HFFc6 (cell line): ENCODE measurements around the gene U2AF1. TPM values are rescaled to one million over a fixed set of nuclear protein-coding genes. Genes with fewer than 3 reads are reported as not detected.
"Not testable (repeated sequence)": the region's sequence is repeated elsewhere in the genome, so short reads cannot be mapped to it uniquely, and the experiment has no call there.

Experiments used
- DNase-seq: peaks from one replicate; pipeline ENCODE4 v3.0.0-alpha.2; 2018
- H3K27ac Mint-ChIP-seq: 2 replicates; pipeline ENCODE4 v1.8.0; 2020; ENCODE audit warnings: mild to moderate bottlenecking, mixed read lengths
- H3K27me3 Mint-ChIP-seq: 2 replicates; pipeline ENCODE4 v1.8.0; 2021; ENCODE audit warnings: mild to moderate bottlenecking, moderate library complexity, mixed read lengths; ENCODE audit not compliant: insufficient read depth
- H3K36me3 Mint-ChIP-seq: 2 replicates; pipeline ENCODE4 v1.8.0; 2021; ENCODE audit warnings: low read depth, mixed read lengths
- H3K4me1 Mint-ChIP-seq: 2 replicates; pipeline ENCODE4 v1.8.0; 2020; ENCODE audit warnings: low read depth, mixed read lengths
- H3K4me3 Mint-ChIP-seq: 2 replicates; pipeline ENCODE4 v1.8.0; 2020; ENCODE audit warnings: mild to moderate bottlenecking, moderate library complexity, mixed read lengths
- H3K9me3 Mint-ChIP-seq: 2 replicates; pipeline ENCODE4 v1.8.0; 2020; ENCODE audit warnings: mild to moderate bottlenecking, mixed read lengths
- total RNA-seq, 6 experiments: library from RNA; stranded (reverse); fragmentation: NEBNext Ultra II Directional; extraction: Animal tissue kit (Norgen Biotek cat#: 25700); gene quantifications; 2 replicates in 1 of 6; 3 replicates in 5 of 6; pipeline ENCODE4 v1.2.3, GENCODE V29; 2021

The U2AF1 gene
- total RNA-seq, 6 experiments from 2014 or later, result 9.5 to 32.1 (median 15.6) TPM

DNA sequence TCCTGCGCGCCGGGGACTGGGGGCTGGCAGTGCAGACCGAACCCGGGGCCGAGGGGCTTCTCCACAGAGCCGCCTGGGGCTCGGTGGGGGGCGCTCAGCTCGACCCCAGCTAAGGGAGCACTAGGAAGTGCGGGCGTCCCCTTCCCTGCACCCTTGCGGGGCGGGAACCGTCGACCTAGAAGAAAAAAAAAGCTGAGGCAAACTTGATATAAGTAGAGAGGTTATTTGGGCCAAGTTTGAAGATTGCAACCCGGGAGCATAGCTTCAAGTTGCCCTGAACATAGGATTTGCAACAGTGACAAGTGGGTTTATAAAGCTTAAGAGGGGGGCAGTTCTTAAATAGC is 396 bp upstream of the U2AF1 start:
- H3K4me3 Mint-ChIP-seq, result not testable (repeated sequence)

DNA sequence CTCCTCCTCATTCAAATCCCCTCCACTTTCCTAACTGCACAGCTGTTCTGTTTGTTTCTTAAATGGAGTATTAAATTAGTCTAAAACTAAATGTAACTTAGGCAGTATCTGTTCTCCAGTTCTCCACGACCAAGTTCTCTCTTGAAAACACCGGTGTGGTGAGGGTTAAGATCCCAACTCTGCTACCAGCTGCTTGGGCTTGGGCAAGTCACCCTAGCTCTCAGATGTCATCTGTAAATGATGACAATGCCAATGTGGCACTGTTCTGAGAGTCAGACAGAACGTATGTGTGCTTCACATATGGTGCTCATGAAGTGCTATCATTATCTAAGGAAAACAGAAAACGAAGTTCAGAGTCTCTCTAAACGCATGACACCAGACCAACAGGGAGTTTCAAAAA is 2.7 kb downstream of the U2AF1 start:
- not testable (repeated sequence) for H3K36me3 Mint-ChIP-seq, H3K27ac Mint-ChIP-seq, DNase-seq, H3K27me3 Mint-ChIP-seq, H3K9me3 Mint-ChIP-seq, H3K4me3 Mint-ChIP-seq, H3K4me1 Mint-ChIP-seq

More for the DNA sequence above, 396 bp upstream of the U2AF1 start:
- H3K27ac Mint-ChIP-seq, DNase-seq, H3K36me3 Mint-ChIP-seq, H3K4me1 Mint-ChIP-seq, H3K27me3 Mint-ChIP-seq, H3K9me3 Mint-ChIP-seq: not testable (repeated sequence)

DNA sequence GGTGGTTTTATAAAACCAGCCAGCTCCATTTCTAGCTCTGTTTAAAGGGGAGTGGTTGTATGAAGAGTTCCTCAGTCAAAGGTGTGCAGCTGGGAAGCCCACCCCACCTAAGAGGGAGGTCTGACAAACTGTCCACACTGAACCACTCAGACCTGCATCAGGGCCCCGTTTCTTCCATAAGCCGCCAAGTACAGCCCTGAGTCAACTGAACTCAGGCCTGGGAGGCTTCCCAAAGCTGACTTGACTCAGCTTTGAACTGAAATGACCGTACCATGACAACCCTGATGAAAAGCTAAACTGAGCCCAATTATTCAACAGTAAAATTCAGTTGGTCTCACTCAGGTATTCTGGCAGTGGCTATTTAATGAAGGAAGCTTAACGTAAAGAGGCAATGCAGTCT is 5.1 kb downstream of the U2AF1 start:
- not testable (repeated sequence) for H3K4me3 Mint-ChIP-seq, DNase-seq, H3K9me3 Mint-ChIP-seq, H3K4me1 Mint-ChIP-seq, H3K36me3 Mint-ChIP-seq, H3K27me3 Mint-ChIP-seq, H3K27ac Mint-ChIP-seq

DNA sequence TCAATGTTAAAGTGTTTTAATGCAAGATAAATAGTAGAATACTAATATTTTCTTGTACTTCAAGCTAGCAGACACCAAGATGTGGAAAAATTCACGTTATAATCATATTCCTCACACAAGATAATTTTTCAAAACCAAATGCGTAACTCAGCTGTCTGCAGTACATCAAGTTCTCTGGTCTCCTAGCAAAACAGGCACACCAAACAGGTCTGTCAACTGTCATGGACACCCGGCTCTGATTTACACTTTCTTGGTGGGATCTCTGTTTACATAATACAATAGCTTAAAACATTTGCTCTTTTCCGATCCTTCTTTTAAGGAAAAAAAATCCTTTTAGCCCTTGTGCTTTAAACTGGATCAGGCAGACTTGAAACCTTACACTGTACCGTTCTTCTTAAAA is 5.7 kb downstream of the U2AF1 start:
- not testable (repeated sequence) for H3K9me3 Mint-ChIP-seq, H3K4me3 Mint-ChIP-seq, H3K27me3 Mint-ChIP-seq, H3K27ac Mint-ChIP-seq, H3K36me3 Mint-ChIP-seq, H3K4me1 Mint-ChIP-seq, DNase-seq

DNA sequence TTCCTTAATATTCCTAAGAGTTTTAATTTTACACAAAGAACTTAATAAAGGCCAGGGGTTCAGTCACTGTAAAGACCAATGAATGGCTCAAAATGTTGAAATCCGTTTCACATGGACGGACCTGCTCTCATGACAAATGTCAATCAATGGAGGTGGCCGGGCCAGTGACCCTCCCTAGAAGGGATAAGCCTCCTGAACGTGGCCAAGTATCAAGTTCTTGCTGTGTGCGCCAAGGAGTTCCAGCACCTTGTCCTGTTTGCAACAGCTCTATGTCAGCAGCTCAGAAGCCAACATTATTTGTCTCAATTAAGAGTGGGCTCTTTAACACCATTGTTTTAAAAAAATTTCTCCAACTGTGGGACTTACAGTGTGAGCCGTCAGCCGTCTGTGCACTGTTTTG is 6.4 kb downstream of the U2AF1 start:
- not testable (repeated sequence) for H3K36me3 Mint-ChIP-seq, H3K4me1 Mint-ChIP-seq, H3K27me3 Mint-ChIP-seq, DNase-seq, H3K9me3 Mint-ChIP-seq, H3K4me3 Mint-ChIP-seq, H3K27ac Mint-ChIP-seq

DNA sequence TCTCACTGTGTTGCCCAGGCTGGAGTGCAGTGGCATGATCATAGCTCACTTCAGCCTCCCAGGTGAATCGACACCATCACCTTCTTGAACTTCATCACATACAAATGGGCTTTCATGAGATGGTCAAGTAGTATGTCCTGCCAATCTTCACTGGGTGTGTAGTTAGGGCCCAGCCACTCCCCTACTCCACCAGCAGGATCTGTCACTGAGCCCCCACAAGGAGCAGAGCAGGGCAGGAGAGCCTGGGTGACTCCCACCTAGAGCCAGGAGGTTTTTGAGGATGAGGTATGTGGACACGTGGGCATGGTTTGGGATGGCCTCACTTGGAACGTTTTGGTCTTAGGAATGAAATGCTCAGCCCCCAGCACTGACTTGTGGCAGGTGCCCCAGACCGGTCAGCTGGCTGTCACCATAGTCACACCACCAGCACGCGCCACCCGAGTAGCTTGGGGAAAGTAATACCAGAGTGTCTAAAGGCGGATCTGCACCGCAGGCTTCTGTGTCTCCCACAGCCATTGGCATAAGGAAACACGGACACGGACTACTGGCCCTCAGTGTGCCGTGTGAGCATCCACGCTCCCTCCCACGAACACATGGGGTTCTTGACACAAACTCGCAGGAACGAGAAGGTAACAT is 15.3 kb downstream of the U2AF1 start:
- H3K4me3 Mint-ChIP-seq, H3K4me1 Mint-ChIP-seq, H3K27me3 Mint-ChIP-seq, H3K36me3 Mint-ChIP-seq, H3K27ac Mint-ChIP-seq, H3K9me3 Mint-ChIP-seq, DNase-seq: not testable (repeated sequence)

DNA sequence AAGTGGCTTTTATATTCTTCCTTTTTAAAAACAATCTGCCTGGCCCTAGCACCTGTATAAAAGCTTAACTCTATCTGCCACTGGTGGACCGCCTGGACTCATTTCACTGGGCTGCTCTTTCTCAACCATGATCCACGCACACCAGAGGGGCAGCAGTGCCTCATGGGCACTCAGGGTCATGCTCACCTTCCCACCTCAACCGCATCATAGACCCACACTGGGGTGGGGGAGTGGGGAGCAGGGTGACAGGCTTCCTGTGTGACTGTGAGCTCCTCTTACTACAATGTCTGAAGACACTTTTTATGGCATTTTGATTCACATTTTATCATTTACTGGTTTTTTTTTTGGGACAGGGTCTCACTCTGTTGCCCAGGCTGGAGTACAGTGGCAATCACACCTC is 16.4 kb downstream of the U2AF1 start:
- H3K4me3 Mint-ChIP-seq, H3K27me3 Mint-ChIP-seq, H3K27ac Mint-ChIP-seq, H3K36me3 Mint-ChIP-seq, H3K4me1 Mint-ChIP-seq, H3K9me3 Mint-ChIP-seq, DNase-seq: not testable (repeated sequence)

DNA sequence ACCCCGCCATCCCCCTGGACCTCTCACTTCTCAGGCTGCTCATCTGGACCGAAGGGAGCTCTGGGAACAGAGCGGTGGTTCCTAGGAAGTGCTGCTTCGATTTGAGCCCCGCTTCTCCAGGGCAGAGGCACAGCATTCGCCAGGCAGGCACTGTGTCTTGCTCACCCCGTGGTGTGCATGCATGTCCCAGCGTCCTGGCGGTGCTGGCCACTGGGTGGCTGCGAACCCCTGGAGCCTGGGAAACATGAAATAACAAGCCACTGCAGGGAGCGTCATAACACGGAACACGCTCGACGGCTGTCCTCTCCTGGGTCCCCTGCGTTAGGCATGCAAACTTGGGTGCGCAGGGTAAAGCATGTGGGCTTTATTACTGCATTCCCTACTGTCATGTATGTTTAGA is 17.9 kb downstream of the U2AF1 start:
- not testable (repeated sequence) for H3K27ac Mint-ChIP-seq, H3K36me3 Mint-ChIP-seq, H3K4me3 Mint-ChIP-seq, H3K4me1 Mint-ChIP-seq, DNase-seq, H3K9me3 Mint-ChIP-seq, H3K27me3 Mint-ChIP-seq

DNA sequence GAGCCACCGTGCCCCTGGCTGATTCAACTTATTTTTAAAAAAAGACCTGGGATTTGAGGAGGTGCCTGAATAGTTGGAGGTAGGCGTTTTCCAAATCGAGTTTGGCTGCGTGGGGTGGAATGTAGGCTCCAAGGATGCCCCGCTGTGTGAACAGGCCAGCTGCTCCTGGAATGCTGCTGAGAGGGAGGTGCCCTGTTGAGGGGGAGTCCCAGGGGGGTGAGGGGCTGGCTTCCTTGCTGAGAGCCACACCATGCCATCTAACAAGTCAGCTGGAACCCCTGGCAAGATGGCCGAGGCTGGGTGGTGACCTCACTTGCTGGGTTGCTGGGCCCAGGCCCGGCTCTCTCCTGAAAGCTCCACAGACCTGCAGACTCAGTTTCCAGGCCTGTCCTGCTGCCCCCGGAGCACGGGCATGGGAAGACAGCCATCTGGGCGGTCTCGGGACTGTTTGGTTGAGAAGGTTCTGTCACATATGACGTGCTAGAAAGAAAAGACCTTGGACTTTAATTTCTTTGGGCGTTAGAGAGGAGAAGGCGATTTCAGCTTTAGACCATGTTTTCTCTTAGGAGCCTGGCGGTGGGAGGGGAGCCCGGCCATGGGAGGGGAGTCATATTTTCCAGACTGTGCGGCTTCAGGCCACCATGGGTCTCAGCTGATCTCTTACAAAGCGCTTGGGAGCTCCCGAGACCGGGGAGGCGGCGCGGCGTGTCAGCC is 24.6 kb downstream of the U2AF1 start:
- H3K27ac Mint-ChIP-seq, H3K4me1 Mint-ChIP-seq, H3K9me3 Mint-ChIP-seq, H3K4me3 Mint-ChIP-seq, H3K36me3 Mint-ChIP-seq, DNase-seq, H3K27me3 Mint-ChIP-seq: not testable (repeated sequence)

DNA sequence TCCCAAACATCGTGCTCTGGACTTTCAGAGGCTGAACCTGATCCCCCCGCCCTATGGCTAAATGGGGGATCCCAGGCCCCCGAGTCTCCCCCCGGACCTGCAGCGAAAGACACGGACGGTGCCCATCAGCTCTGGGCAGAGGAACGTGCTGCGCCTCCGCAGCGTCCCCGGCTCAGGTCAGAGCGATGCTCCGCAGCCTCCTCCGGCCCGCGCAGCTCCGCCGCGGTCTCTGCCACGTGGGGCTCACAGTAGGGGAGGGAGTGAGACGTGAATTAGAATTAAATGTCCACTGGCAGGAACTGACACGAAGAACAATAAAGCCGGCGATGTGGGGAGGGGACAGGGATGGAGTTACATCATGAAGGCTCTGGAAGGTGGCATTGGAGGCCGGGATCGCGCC is 30.7 kb downstream of the U2AF1 start:
- not testable (repeated sequence) for H3K36me3 Mint-ChIP-seq, H3K4me1 Mint-ChIP-seq, H3K27me3 Mint-ChIP-seq, H3K27ac Mint-ChIP-seq, DNase-seq, H3K9me3 Mint-ChIP-seq, H3K4me3 Mint-ChIP-seq

DNA sequence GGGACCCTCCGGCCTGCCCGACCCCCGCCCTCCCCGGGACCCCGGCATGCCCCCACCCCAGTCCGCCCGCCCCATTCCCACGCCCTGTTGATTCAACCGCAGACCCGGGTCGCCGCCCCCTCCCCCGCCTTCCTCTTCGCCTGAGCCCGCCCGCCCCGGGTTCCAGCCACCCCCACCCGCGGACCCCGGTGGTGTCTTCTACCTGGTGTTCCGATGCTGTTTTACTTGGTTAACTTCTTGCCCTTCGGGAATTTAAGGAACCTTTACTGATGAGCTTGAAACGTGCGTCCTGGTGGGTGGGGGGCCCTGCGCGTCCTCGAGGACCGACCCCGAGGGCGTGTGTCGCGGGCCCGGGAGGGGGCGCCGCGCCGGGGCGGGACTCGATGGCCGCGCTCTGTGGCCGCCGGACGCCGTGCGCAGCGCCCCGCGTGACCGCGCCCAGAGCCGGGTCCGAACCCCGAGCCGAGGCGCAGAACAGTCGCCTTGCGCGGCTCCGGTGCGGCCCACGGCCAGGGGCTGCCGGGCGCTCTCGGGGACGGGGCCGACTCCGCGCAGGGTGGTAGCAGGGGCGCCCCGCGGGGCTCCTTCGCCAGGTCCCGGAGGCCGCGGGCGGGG is 31.2 kb downstream of the U2AF1 start:
- not testable (repeated sequence) for H3K4me1 Mint-ChIP-seq, DNase-seq, H3K4me3 Mint-ChIP-seq, H3K27me3 Mint-ChIP-seq, H3K9me3 Mint-ChIP-seq, H3K27ac Mint-ChIP-seq, H3K36me3 Mint-ChIP-seq

DNA sequence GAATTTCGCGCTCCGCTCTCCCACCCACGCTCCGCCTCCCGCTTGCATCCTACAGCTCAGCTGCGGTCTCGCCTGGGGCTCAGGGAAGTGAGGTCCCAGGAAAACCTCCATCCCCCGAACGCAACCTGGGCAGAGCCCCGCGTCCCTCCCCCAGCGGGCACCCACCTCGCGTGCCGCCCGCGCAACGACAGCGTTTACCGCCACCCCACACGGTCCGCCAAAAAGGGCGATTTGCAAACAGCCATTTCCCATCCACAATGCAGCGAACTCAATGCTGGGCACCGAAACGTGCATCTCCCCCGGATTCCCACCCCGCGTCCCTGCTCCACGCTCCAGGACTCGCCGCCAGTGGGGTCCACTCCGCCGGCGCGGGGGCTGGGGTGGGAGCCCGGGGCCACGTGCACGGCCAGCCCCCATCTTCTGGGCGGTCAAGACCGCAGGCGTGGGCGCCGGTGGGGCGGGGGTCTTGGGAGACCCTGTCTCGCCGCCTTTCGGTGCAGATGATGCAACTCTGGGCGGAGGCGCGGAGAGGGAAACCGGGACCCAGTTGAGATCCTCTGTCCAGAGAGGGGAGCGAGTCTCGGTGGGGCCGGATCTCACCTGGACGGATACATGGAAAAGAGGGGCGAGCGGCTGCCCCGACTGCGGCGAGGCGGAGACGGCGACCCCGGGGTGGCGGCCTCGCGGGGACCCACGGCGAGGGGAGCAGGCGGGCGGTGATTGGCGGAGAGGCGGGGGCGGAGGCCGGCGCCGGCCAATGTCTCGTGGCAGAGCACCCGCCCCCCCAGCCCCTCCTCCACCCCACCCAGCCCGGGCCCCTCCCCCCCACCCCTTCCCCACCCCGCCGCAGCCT is 32.0 kb downstream of the U2AF1 start, which contains the start of gene CBS:
TSS of gene CBS (minus strand) at position 666 of the 853 bp plus-strand sequence. CDS start 3,642 bp downstream, outside the sequence.
- H3K9me3 Mint-ChIP-seq, DNase-seq, H3K27ac Mint-ChIP-seq, H3K27me3 Mint-ChIP-seq, H3K36me3 Mint-ChIP-seq, H3K4me3 Mint-ChIP-seq, H3K4me1 Mint-ChIP-seq: not testable (repeated sequence)

DNA sequence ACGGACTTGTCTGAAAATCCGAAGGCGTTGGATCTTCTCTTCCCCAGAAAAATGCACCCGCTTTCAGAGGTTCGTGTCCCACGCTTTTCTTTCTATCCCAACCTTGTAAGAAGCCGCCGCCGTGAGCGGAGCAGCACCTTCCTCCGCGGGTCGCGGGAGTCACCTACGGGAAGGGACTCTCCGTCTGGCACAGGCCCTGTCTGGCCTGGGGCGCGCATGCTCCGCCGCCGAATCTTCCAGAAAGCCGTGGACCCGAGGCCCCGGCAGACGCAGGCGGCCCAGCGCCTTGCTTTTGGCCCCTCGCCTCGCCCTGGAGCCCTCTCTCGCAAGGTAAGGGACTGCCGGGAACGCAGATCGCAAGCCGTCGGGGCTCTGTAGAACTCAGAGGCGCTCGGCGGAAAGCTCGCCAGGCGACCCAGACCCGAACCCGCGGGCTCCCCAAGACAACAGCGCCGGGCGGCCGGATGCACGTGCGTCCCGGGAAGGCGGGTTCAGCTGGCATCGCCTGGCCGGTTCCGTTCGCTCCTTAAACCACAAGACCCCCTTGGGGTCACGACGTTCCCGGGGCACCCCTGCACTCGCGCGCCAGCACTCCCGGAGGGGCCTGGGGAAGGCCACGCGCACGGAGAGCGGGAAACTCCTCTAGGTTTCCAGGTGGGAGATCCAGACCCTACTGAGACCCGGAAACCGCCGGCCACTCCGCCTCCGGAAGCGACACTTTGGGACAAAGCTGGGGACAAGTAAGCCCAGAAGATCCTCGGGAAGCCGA is 32.8 kb downstream of the U2AF1 start:
- H3K36me3 Mint-ChIP-seq, H3K4me3 Mint-ChIP-seq, DNase-seq, H3K27me3 Mint-ChIP-seq, H3K27ac Mint-ChIP-seq, H3K4me1 Mint-ChIP-seq, H3K9me3 Mint-ChIP-seq: not testable (repeated sequence)
